Heart right ventricle (tissue), 16 donors: ENCODE data around the gene CCDC102B. TPM values are rescaled to one million over a fixed set of nuclear protein-coding genes. Genes with fewer than 3 reads are reported as not detected.
A peak's percentile ranks its signal among the peaks of the same experiment; 100 is the strongest.

Experiments
- ATAC-seq, 8 donors: fragments of 200-7000 bp; cut with Tn5 transposase; one replicate each; pipeline ENCODE4 v1.9.1; 2020; ENCODE audit warnings: mild to moderate bottlenecking in 8 of 8, moderate library complexity in 8 of 8, moderate number of reproducible peaks in 1 of 8
- DNase-seq, 2 donors: peaks; one replicate each; pipeline ENCODE4 v3.0.0-alpha.2; 2020
- H3K27ac ChIP-seq, 10 donors: fragments of 200-600 bp; sonication (generic) in 2 of 10; one replicate each; pipeline versions ENCODE4 v1.5.0 to v1.8.0; 2020 to 2022; ENCODE audit warnings: mild to moderate bottlenecking in 3 of 10
- H3K27me3 ChIP-seq, 7 donors: fragments of 200-600 bp; one replicate each; pipeline ENCODE4 v1.8.0; 2021 to 2022; ENCODE audit warnings: mild to moderate bottlenecking in 2 of 7
- H3K36me3 ChIP-seq, 9 donors: fragments of 200-600 bp; sonication (generic) in 1 of 9; one replicate each; pipeline versions ENCODE4 v1.5.0 to v1.8.0; 2020 to 2022; ENCODE audit warnings: mild to moderate bottlenecking in 2 of 9
- H3K4me1 ChIP-seq, 9 donors: fragments of 200-600 bp; sonication (generic) in 1 of 9; one replicate each; pipeline versions ENCODE4 v1.5.0 to v1.8.0; 2020 to 2022; ENCODE audit warnings: mild to moderate bottlenecking in 4 of 9
- H3K4me3 ChIP-seq, 10 donors: fragments of 200-600 bp; sonication (generic) in 2 of 10; one replicate each; pipeline versions ENCODE4 v1.5.0 to v1.8.0; 2020 to 2022; ENCODE audit warnings: mild to moderate bottlenecking in 7 of 10, moderate library complexity in 2 of 10
- H3K9me3 ChIP-seq, 11 donors: fragments of 200-600 bp in 10 of 11; sonication (generic) in 2 of 11; one replicate each; pipeline versions ENCODE4 v1.5.0 to v1.8.0; 2013 to 2022; ENCODE audit warnings: mild to moderate bottlenecking in 2 of 11, control low read depth in 1 of 11, moderate library complexity in 1 of 11
- CTCF ChIP-seq, 9 donors: fragments of 200-600 bp; sonication (generic) in 2 of 9; IDR thresholded peaks; one replicate each; pipeline versions ENCODE4 v1.5.0 to v1.8.0; 2021 to 2022; ENCODE audit warnings: antibody characterized with exemption in 9 of 9, mild to moderate bottlenecking in 5 of 9, moderate library complexity in 1 of 9
- WGBS, 2 donors: extraction: QIAGEN DNeasy Blood & Tissue Kit; methylation state at CpG; one replicate each; pipeline ENCODE4 v1.1.7; 2013; ENCODE audit warnings: inconsistent platforms in 1 of 2; 5-methylcytosine and 5-hydroxymethylcytosine counted together
- intact Hi-C, 10 donors: fragments of 100-400 bp; cut with DNase I; formaldehyde crosslinking; loops; one replicate each; pipeline versions ENCODE4 v1.11.1 to v1.14.2; 2022
- polyA plus RNA-seq, 2 donors: library from polyadenylated mRNA; stranded (reverse); fragments of 200-250 nt; gene quantifications; one replicate each; pipeline ENCODE4 v1.2.3, GENCODE V29; 2013
- total RNA-seq, 10 donors: library from RNA; stranded (reverse); fragmentation: NEBNext Ultra II Directional in 3 of 10; extraction: Animal tissue kit (Norgen Biotek cat#: 25700) in 3 of 10; gene quantifications; one replicate each; pipeline versions ENCODE4 v1.2.1 to v1.2.4, GENCODE V29; 2021 to 2023
- donor health status: Arrhythmogenic right ventricular cardiomyopathy.
- donor health status: ischemic (EF 13 %, LVEDD 7.1; RV severe dilation, severe dysfunction).
- donor health status: healthy with polysubstance abuse.
- donor health status: DM: no; HTN: yes; CAD: no.
- donor health status: DM: no; HTN: no; CAD: no.
- donor health status: ischemic (EF 25% LVEDD 6.9; RV normal size, moderate dysfunction).
- donor health status: ischemic (EF 25% LVEDD 5.7; RV mildly dilated, moderate dysfunction).
- donor health status: healthy.
- donor health status: DM: yes; HTN: yes; CAD: no.
- donor health status: Ischemic cardiomyopathy.
- donor health status: ischemic (EF 35%, LVEDD 5.7; RV mildly dilated, moderate dysfunction).
- donor health status: nonischemic (EF 11% LVEDD 7.7; RV severe dilation, severe dysfunction).
- donor health status: DM: yes; HTN: yes; CAD: no.
- donor health status: PGD.
- donor health status: ischemic (EF 29% LVEDD 5.4; RV normal size, mild dysfunction).
- donor health status: nonischemic (EF 23%, LVEDD 6.1; RV moderate dilation, normal function).

The CCDC102B gene
- total and polyA plus RNA-seq, 12 donors: 2.8 to 7.3 (median 5.8) TPM

GRCh38 chr18:68764016-68764415 is 33.9 kb upstream of the CCDC102B start:
- no peaks in the 10 kb centered on the region for H3K27me3 ChIP-seq
- ATAC-seq: no peak
- H3K4me1 ChIP-seq: peaks cover 0 to 7% (median 0%) of the 10 kb centered on the region in 9 donors
- H3K4me3 ChIP-seq: no peak overlapping the region
- WGBS, 2 donors: 66 to 78% methylated on average over 2 of the region's 2 CpGs
- H3K9me3 ChIP-seq: peaks cover 0 to 11% (median 0%) of the 10 kb centered on the region in 11 donors
- H3K27ac ChIP-seq: no peak overlapping the region
- no peak for TF ChIP-seq CTCF (IDR thresholded peaks at IDR 0.05)
- no peaks in the 10 kb centered on the region for H3K36me3 ChIP-seq
- no peak for DNase-seq
- intact Hi-C loops: no loop called here

- no peak for ATAC-seq
- WGBS, 2 donors: 80 to 82% methylated on average over 2 of the region's 2 CpGs
- no peak for TF ChIP-seq CTCF (IDR thresholded peaks at IDR 0.05)
Measured at GRCh38 chr18:68766433-68766832, 31.4 kb upstream of the CCDC102B start.

GRCh38 chr18:68769461-68769860 is 28.4 kb upstream of the CCDC102B start:
- 74 to 82% methylated on average over 3 of the region's 3 CpGs for WGBS, 2 donors
- no peak for DNase-seq
- intact Hi-C loops: no loop called here
- H3K4me1 ChIP-seq: no peaks in the 10 kb centered on the region
- no peaks in the 10 kb centered on the region for H3K27me3 ChIP-seq
- no peak overlapping the region for H3K4me3 ChIP-seq
- peak in 5 of 8 donors; percentile 28 to 86 (median 59) for ATAC-seq
- no peak for TF ChIP-seq CTCF (IDR thresholded peaks at IDR 0.05)
- no peaks in the 10 kb centered on the region for H3K36me3 ChIP-seq
- H3K9me3 ChIP-seq: peaks cover 0 to 8% (median 0%) of the 10 kb centered on the region in 11 donors
- H3K27ac ChIP-seq: no peak overlapping the region

More at GRCh38 chr18:68766433-68766832, 31.4 kb upstream of the CCDC102B start:
- intact Hi-C loops: no loop called here
- DNase-seq: no peak
- H3K27ac ChIP-seq: no peak overlapping the region
- H3K27me3 ChIP-seq: no peaks in the 10 kb centered on the region
- no peaks in the 10 kb centered on the region for H3K36me3 ChIP-seq
- peaks cover 0 to 8% (median 0%) of the 10 kb centered on the region in 11 donors for H3K9me3 ChIP-seq
- no peak overlapping the region for H3K4me3 ChIP-seq
- H3K4me1 ChIP-seq: peaks cover 0 to 7% (median 0%) of the 10 kb centered on the region in 9 donors

- DNase-seq (no peak), ATAC-seq (no peak)
- no peaks in the 10 kb centered on the region for H3K36me3 ChIP-seq
- peak overlapping the region in 4 of 10 donors; percentile 3 to 48 (median 17) for H3K27ac ChIP-seq
- H3K4me3 ChIP-seq: peak overlapping the region in 1 of 10 donors; percentile 9
- TF ChIP-seq CTCF (IDR thresholded peaks at IDR 0.05): no peak
- 42 to 54% methylated on average over 2 of the region's 2 CpGs for WGBS, 2 donors
- intact Hi-C loops: no loop called here
- no peaks in the 10 kb centered on the region for H3K4me1 ChIP-seq
- peaks cover 0 to 11% (median 0%) of the 10 kb centered on the region in 11 donors for H3K9me3 ChIP-seq
- no peaks in the 10 kb centered on the region for H3K27me3 ChIP-seq
Measured at GRCh38 chr18:68772268-68772667, 25.6 kb upstream of the CCDC102B start.
